NB4 (cell line): ENCODE data around the gene APOE.

ENCODE experiments used
- MYC ChIP-seq: IDR thresholded peaks from 2 replicates; pipeline ENCODE4 v1.6.1; 2011; ENCODE audit warnings: low read depth, low read length
- POLR2A ChIP-seq: IDR thresholded peaks from 2 replicates; pipeline ENCODE4 v1.6.1; 2011; ENCODE audit warnings: mild to moderate bottlenecking; ENCODE audit not compliant: insufficient read length; ENCODE audit errors: extremely low read depth
- TF ChIP-seq, protein P1 (sequence below): IDR thresholded peaks from one replicate; pipeline ENCODE4 v1.5.1; 2012; ENCODE audit warnings: low read depth, low read length
- TF ChIP-seq, protein P2 (sequence below): IDR thresholded peaks from 2 replicates; pipeline ENCODE4 v1.6.1; 2011; ENCODE audit warnings: low read depth, low read length

DNA sequence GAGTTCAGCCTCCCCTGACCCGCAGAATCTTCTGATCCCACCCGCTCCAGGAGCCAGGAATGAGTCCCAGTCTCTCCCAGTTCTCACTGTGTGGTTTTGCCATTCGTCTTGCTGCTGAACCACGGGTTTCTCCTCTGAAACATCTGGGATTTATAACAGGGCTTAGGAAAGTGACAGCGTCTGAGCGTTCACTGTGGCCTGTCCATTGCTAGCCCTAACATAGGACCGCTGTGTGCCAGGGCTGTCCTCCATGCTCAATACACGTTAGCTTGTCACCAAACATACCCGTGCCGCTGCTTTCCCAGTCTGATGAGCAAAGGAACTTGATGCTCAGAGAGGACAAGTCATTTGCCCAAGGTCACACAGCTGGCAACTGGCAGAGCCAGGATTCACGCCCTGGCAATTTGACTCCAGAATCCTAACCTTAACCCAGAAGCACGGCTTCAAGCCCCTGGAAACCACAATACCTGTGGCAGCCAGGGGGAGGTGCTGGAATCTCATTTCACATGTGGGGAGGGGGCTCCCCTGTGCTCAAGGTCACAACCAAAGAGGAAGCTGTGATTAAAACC, 1.1 kb upstream of the APOE start:
- TF ChIP-seq, protein P1, sequence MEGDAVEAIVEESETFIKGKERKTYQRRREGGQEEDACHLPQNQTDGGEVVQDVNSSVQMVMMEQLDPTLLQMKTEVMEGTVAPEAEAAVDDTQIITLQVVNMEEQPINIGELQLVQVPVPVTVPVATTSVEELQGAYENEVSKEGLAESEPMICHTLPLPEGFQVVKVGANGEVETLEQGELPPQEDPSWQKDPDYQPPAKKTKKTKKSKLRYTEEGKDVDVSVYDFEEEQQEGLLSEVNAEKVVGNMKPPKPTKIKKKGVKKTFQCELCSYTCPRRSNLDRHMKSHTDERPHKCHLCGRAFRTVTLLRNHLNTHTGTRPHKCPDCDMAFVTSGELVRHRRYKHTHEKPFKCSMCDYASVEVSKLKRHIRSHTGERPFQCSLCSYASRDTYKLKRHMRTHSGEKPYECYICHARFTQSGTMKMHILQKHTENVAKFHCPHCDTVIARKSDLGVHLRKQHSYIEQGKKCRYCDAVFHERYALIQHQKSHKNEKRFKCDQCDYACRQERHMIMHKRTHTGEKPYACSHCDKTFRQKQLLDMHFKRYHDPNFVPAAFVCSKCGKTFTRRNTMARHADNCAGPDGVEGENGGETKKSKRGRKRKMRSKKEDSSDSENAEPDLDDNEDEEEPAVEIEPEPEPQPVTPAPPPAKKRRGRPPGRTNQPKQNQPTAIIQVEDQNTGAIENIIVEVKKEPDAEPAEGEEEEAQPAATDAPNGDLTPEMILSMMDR: no peak
- TF ChIP-seq, protein P2, sequence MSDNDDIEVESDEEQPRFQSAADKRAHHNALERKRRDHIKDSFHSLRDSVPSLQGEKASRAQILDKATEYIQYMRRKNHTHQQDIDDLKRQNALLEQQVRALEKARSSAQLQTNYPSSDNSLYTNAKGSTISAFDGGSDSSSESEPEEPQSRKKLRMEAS: no peak
- TF ChIP-seq POLR2A (no peak), MYC (no peak)
